Endometrial microvascular endothelial cells (primary cell): ENCODE data around the gene OR52N4. TPM values are rescaled to one million over a fixed set of nuclear protein-coding genes. Genes with fewer than 3 reads are reported as not detected.

Experiments used
- total RNA-seq: library from RNA; depleted of rRNA; stranded (reverse); fragments of >200 nt; gene quantifications from one replicate; pipeline ENCODE4 v1.2.3, GENCODE V29; 2015; ENCODE audit errors: inconsistent ontology term

The OR52N4 gene
- total RNA-seq, 1 donor from 2014 or later = not detected

Other genes with a start within 250 kb of the OR52N4 start
- not detected for gene UBQLN3, start 244.3 kb upstream of the OR52N4 start, total RNA-seq
- gene UBQLNL, start 237.5 kb upstream of the OR52N4 start, total RNA-seq = not detected
- gene OR52H1, start 205.7 kb upstream of the OR52N4 start, total RNA-seq = not detected
- not detected for gene OR52B6, start 173.4 kb upstream of the OR52N4 start, total RNA-seq
- gene TRIM6, start 157.6 kb upstream of the OR52N4 start, total RNA-seq = 9.7 TPM
- 11.8 TPM for gene TRIM34, start 129.2 kb upstream of the OR52N4 start, total RNA-seq
- 55.4 TPM for gene TRIM5, start 69.2 kb upstream of the OR52N4 start, total RNA-seq
- 112 TPM for gene TRIM22, start 64.5 kb upstream of the OR52N4 start, total RNA-seq
- not detected for gene OR56B1, start 17.8 kb upstream of the OR52N4 start, total RNA-seq
- not detected for gene OR52N5, start 29.1 kb downstream of the OR52N4 start, total RNA-seq
- gene OR52N1, start 37.0 kb downstream of the OR52N4 start, total RNA-seq = not detected
- not detected for gene OR52N2, start 54.7 kb downstream of the OR52N4 start, total RNA-seq
- not detected for gene OR52E6, start 87.7 kb downstream of the OR52N4 start, total RNA-seq
- not detected for gene OR52E8, start 103.4 kb downstream of the OR52N4 start, total RNA-seq
- not detected for gene OR52E4, start 126.4 kb downstream of the OR52N4 start, total RNA-seq
- gene OR52E5, start 139.0 kb downstream of the OR52N4 start, total RNA-seq = not detected
- not detected for gene OR56A3, start 188.0 kb downstream of the OR52N4 start, total RNA-seq
- not detected for gene OR56A5, start 214.3 kb downstream of the OR52N4 start, total RNA-seq
- gene OR52L1, start 232.7 kb downstream of the OR52N4 start, total RNA-seq = not detected